H1 (cell line): ENCODE measurements around the gene ASXL1. TPM values are rescaled to one million over a fixed set of nuclear protein-coding genes. Genes with fewer than 3 reads are reported as not detected.

ENCODE experiments used
- CTCF ChIA-PET: fragments of 300-600 bp; sonication (Branson Sonifier 250); formaldehyde crosslinking; loops from one replicate; lab custom pipeline; 2021; ENCODE audit not compliant: partially characterized antibody; lab: Charles Lee
- POLR2A ChIA-PET: fragments of 300-600 bp; sonication (Branson Sonifier 250); formaldehyde crosslinking; loops from one replicate; lab custom pipeline; 2021; ENCODE audit warnings: inconsistent platforms; ENCODE audit not compliant: partially characterized antibody; lab: Charles Lee
- DNase-seq, 2 experiments: peaks; one replicate each; pipeline versions ENCODE4 v3.0.0 to v3.0.0-alpha.2; 2010 to 2022; ENCODE audit warnings: low spot score in 2 of 2, low read depth in 1 of 2, mixed read lengths in 1 of 2
- FAIRE-seq: peaks from 2 replicates; lab custom pipeline; 2011; peaks lifted over from hg19 to GRCh38; lab: Jason Lieb, UNC
- H2AFZ ChIP-seq: 2 replicates; pipeline ENCODE4 v1.8.1; 2012; ENCODE audit warnings: low read length, inconsistent platforms
- H2AK5ac ChIP-seq: 2 replicates; pipeline ENCODE4 v1.6.1; 2013; ENCODE audit warnings: low read depth, low read length
- H2BK120ac ChIP-seq: replicated peaks from 2 replicates; pipeline ENCODE3; 2013; ENCODE audit warnings: low read depth, low read length, inconsistent platforms
- H2BK12ac ChIP-seq: 2 replicates; pipeline ENCODE4 v1.6.1; 2013; ENCODE audit warnings: low read depth, low read length
- H2BK15ac ChIP-seq: 2 replicates; pipeline ENCODE4 v1.6.1; 2013; ENCODE audit warnings: low read length
- H2BK20ac ChIP-seq: 2 replicates; pipeline ENCODE4 v1.6.1; 2013; ENCODE audit warnings: low read length
- H2BK5ac ChIP-seq: 2 replicates; pipeline ENCODE4 v1.6.1; 2013; ENCODE audit warnings: low read depth, low read length
- H3K14ac ChIP-seq: 2 replicates; pipeline ENCODE4 v1.6.1; 2013; ENCODE audit warnings: inconsistent platforms; ENCODE audit not compliant: insufficient read length
- H3K18ac ChIP-seq: 2 replicates; pipeline ENCODE4 v1.6.1; 2013; ENCODE audit warnings: low read length; ENCODE audit errors: extremely low read depth
- H3K23ac ChIP-seq: 2 replicates; pipeline ENCODE4 v1.6.1; 2013; ENCODE audit warnings: inconsistent platforms; ENCODE audit not compliant: insufficient read length
- H3K23me2 ChIP-seq: 2 replicates; pipeline ENCODE4 v1.6.1; 2013; ENCODE audit warnings: low read depth, low read length
- H3K27ac ChIP-seq: 2 replicates; pipeline ENCODE4 v1.6.1; 2011; ENCODE audit warnings: low read depth, low read length, inconsistent platforms
- H3K27me3 ChIP-seq, 4 experiments: replicated peaks in 1 of 4; 1 replicate in 1 of 4; 2 replicates in 3 of 4; pipeline versions ENCODE4 v1.6.1 to v1.8.1; 2011 to 2013; ENCODE audit warnings: low read length in 3 of 4, mild to moderate bottlenecking in 3 of 4, inconsistent platforms in 2 of 4, mixed read lengths in 2 of 4, moderate library complexity in 1 of 4; ENCODE audit not compliant: control insufficient read depth in 3 of 4, insufficient read depth in 3 of 4; ENCODE audit errors: extremely low read depth in 1 of 4
- H3K36me3 ChIP-seq, 4 experiments: 2 replicates each; pipeline versions ENCODE4 v1.6.1 to v1.8.1; 2011 to 2013; ENCODE audit warnings: mild to moderate bottlenecking in 4 of 4, low read length in 3 of 4, moderate library complexity in 2 of 4, control low read depth in 1 of 4, inconsistent platforms in 1 of 4; ENCODE audit not compliant: insufficient read depth in 4 of 4, control insufficient read depth in 2 of 4
- H3K4ac ChIP-seq: replicated peaks from 2 replicates; pipeline ENCODE3; 2013; ENCODE audit warnings: low read length, low read depth, mixed read lengths, inconsistent platforms; ENCODE audit not compliant: insufficient read length
- H3K4me1 ChIP-seq, 4 experiments: replicated peaks in 1 of 4; 1 replicate in 1 of 4; 2 replicates in 3 of 4; pipeline versions ENCODE4 v1.6.1 to v1.8.1; 2011 to 2013; ENCODE audit warnings: low read length in 3 of 4, inconsistent platforms in 2 of 4, mixed read lengths in 1 of 4; ENCODE audit not compliant: insufficient read depth in 4 of 4, control insufficient read depth in 3 of 4
- H3K4me2 ChIP-seq, 2 experiments: 2 replicates each; pipeline versions ENCODE4 v1.6.1 to v1.8.1; 2011 to 2013; ENCODE audit warnings: low read depth in 2 of 2, low read length in 2 of 2, control low read depth in 1 of 2, inconsistent platforms in 1 of 2, mild to moderate bottlenecking in 1 of 2; ENCODE audit not compliant: insufficient read depth in 1 of 2
- H3K4me3 ChIP-seq, 4 experiments: fragments of 200-600, 300-600 bp in 1 of 4; sonication (generic), shearing (Covaris generic), sonication (Bioruptor Twin) in 1 of 4; 2 replicates each; pipeline versions ENCODE4 v1.5.1 to v1.8.1; 2011 to 2016; ENCODE audit warnings: low read length in 4 of 4, low read depth in 3 of 4, control low read depth in 2 of 4, inconsistent platforms in 2 of 4, mild to moderate bottlenecking in 2 of 4, mixed read lengths in 1 of 4, moderate library complexity in 1 of 4; ENCODE audit not compliant: insufficient read depth in 2 of 4; ENCODE audit errors: extremely low read depth in 1 of 4
- H3K56ac ChIP-seq: replicated peaks from 2 replicates; pipeline ENCODE3; 2013; ENCODE audit warnings: low read depth, mild to moderate bottlenecking, mixed read lengths, low read length, inconsistent platforms; ENCODE audit not compliant: insufficient read length
- H3K79me1 ChIP-seq: 2 replicates; pipeline ENCODE4 v1.6.1; 2013; ENCODE audit warnings: low read depth, low read length, control low read depth
- H3K79me2 ChIP-seq, 2 experiments: 2 replicates each; pipeline versions ENCODE4 v1.6.1 to v1.8.1; 2012 to 2013; ENCODE audit warnings: low read length in 2 of 2, mild to moderate bottlenecking in 2 of 2, inconsistent platforms in 1 of 2; ENCODE audit not compliant: insufficient read depth in 2 of 2, control insufficient read depth in 1 of 2
- H3K9ac ChIP-seq, 4 experiments: replicated peaks in 1 of 4; 1 replicate in 1 of 4; 2 replicates in 3 of 4; pipeline versions ENCODE4 v1.6.1 to v1.8.1; 2011 to 2013; ENCODE audit warnings: low read depth in 3 of 4, low read length in 3 of 4, control low read depth in 2 of 4, mild to moderate bottlenecking in 2 of 4, moderate library complexity in 2 of 4, inconsistent platforms in 1 of 4; ENCODE audit errors: extremely low read depth in 1 of 4
- H3K9me3 ChIP-seq, 2 experiments: 2 replicates each; pipeline versions ENCODE4 v1.6.1 to v1.8.1; 2012 to 2013; ENCODE audit warnings: mild to moderate bottlenecking in 2 of 2, moderate library complexity in 2 of 2, control low read depth in 1 of 2, inconsistent platforms in 1 of 2, low read depth in 1 of 2, low read length in 1 of 2, mixed read lengths in 1 of 2; ENCODE audit not compliant: insufficient read depth in 2 of 2
- H4K20me1 ChIP-seq, 2 experiments: replicated peaks in 1 of 2; 2 replicates each; pipeline versions ENCODE3 to v1.8.1; 2011 to 2013; ENCODE audit warnings: inconsistent platforms in 2 of 2, low read length in 2 of 2, mild to moderate bottlenecking in 1 of 2; ENCODE audit not compliant: insufficient read depth in 2 of 2, control insufficient read depth in 1 of 2
- H4K5ac ChIP-seq: 2 replicates; pipeline ENCODE4 v1.6.1; 2013; ENCODE audit warnings: low read length, low read depth, mixed read lengths, inconsistent platforms; ENCODE audit not compliant: insufficient read length
- H4K8ac ChIP-seq: 2 replicates; pipeline ENCODE4 v1.8.0; 2013; ENCODE audit warnings: mild to moderate bottlenecking, moderate library complexity, low read length, inconsistent platforms; ENCODE audit not compliant: insufficient read depth; ENCODE audit errors: extremely low read depth
- H4K91ac ChIP-seq: replicated peaks from 2 replicates; pipeline ENCODE3; 2013; ENCODE audit warnings: low read length, mixed read lengths, inconsistent platforms; ENCODE audit not compliant: insufficient read length
- E2F6 ChIP-seq: IDR thresholded peaks from 2 replicates; pipeline ENCODE4 v1.6.1; 2012; ENCODE audit warnings: inconsistent platforms
- EGR1 ChIP-seq: IDR thresholded peaks from 2 replicates; pipeline ENCODE4 v1.6.1; 2011; ENCODE audit warnings: low read depth, low read length, borderline replicate concordance
- MAX ChIP-seq: IDR thresholded peaks from 2 replicates; pipeline ENCODE4 v1.6.1; 2012; ENCODE audit warnings: inconsistent platforms
- NRF1 ChIP-seq: IDR thresholded peaks from 2 replicates; pipeline ENCODE4 v1.6.1; 2011; ENCODE audit warnings: mild to moderate bottlenecking, low read depth, low read length, improper control_type of control experiment
- POU5F1 ChIP-seq: IDR thresholded peaks from 2 replicates; pipeline ENCODE4 v1.6.1; 2011; ENCODE audit warnings: low read depth, mild to moderate bottlenecking, low read length, moderate library complexity
- RAD21 ChIP-seq, 2 experiments: IDR thresholded peaks in 1 of 2; conservative IDR thresholded peaks in 1 of 2; 2 replicates each; pipeline ENCODE4 v1.6.1; 2011; ENCODE audit warnings: low read depth in 2 of 2, low read length in 2 of 2, improper control_type of control experiment in 1 of 2, inconsistent platforms in 1 of 2, mild to moderate bottlenecking in 1 of 2, moderate library complexity in 1 of 2
- RNF2 ChIP-seq: fragments of 200-900, 300-1000 bp; sonication (generic); IDR thresholded peaks from 2 replicates; pipeline ENCODE4 v1.7.1; 2016; ENCODE audit warnings: borderline replicate concordance, low read depth, mild to moderate bottlenecking, antibody characterized with exemption, low read length; ENCODE audit not compliant: poor library complexity, severe bottlenecking; ENCODE audit errors: missing control alignments
- SIRT6 ChIP-seq: IDR thresholded peaks from one replicate; pipeline ENCODE4 v1.7.1; 2012; ENCODE audit warnings: low read length, inconsistent platforms
- TAF1 ChIP-seq: IDR thresholded peaks from 2 replicates; pipeline ENCODE4 v1.6.1; 2011; ENCODE audit warnings: mild to moderate bottlenecking, low read depth, low read length
- TEAD4 ChIP-seq: IDR thresholded peaks from 2 replicates; pipeline ENCODE4 v1.6.1; 2012; ENCODE audit warnings: low read depth, low read length, inconsistent platforms, mixed read lengths
- WGBS, 2 experiments: shearing (Covaris generic) in 1 of 2; methylation state at CpG; one replicate each; pipeline versions ENCODE4 v1.1.6 to v1.1.7; 2013 to 2015; ENCODE audit warnings: low lambda C conversion rate in 2 of 2, mixed read lengths in 2 of 2, inconsistent platforms in 1 of 2, low coverage in 1 of 2, missing lambda C conversion rate in 1 of 2; ENCODE audit not compliant: insufficient replicate concordance in 2 of 2, insufficient coverage in 1 of 2, insufficient read length in 1 of 2; ENCODE audit errors: extremely low coverage in 1 of 2, missing lambda C conversion rate in 1 of 2; 5-methylcytosine and 5-hydroxymethylcytosine counted together
- polyA plus RNA-seq, 7 experiments: library from polyadenylated mRNA; depleted of rRNA in 3 of 7; stranded (reverse) in 5 of 7; unstranded in 2 of 7; fragments of >200 nt in 5 of 7; fragments of 200-250 nt in 2 of 7; gene quantifications; 1 replicate in 5 of 7; 2 replicates in 1 of 7; 4 replicates in 1 of 7; pipeline versions ENCODE4 v1.2.1 to v1.2.3, GENCODE V29; 2011 to 2013; ENCODE audit warnings: missing spikeins in 2 of 7, mixed read lengths in 2 of 7
- total RNA-seq: library from RNA; stranded (reverse); fragmentation: NEBNext Ultra II Directional; extraction: Animal tissue kit (Norgen Biotek cat#: 25700); gene quantifications from 2 replicates; pipeline ENCODE4 v1.2.1, GENCODE V29; 2021

The ASXL1 gene
- total and polyA plus RNA-seq, 2 of the 8 experiments (the other 6 are each of a cell fraction or from before 2014, with no cell fraction given): 10.6 to 26.5 TPM

GRCh38 chr20:32455901-32456701 is 98.0 kb downstream of the ASXL1 start:
- Histone ChIP-seq H3K23ac (no peak overlapping the region), H3K18ac (peak overlapping the region; percentile 48), H3K9ac (no peak overlapping the region), H2BK20ac (no peak overlapping the region), H2BK120ac (no peak overlapping the region), H3K27ac (no peak overlapping the region), H4K5ac (no peak overlapping the region), H2BK5ac (peak overlapping the region; percentile 40; the same call in 1 of the 2 replicates), H3K14ac (no peak overlapping the region), H2BK15ac (0 out of 2 replicates have a peak overlapping the region, but pooled peaks have one; percentile 29), H2BK12ac (no peak overlapping the region), H3K4me3 (peak overlapping the region in 1 of 4 experiments; percentile 61; a peak in 3 of 8 replicates), H3K4me1 (peaks cover 0 to 16% (median 12%) of the 10 kb centered on the region in 4 experiments; a peak in 6 of 7 replicates), H3K79me2 (no peaks in the 10 kb centered on the region), H2AFZ (no peak overlapping the region), H3K9me3 (no peaks in the 10 kb centered on the region), H3K27me3 (no peaks in the 10 kb centered on the region), H4K8ac (no peak overlapping the region; the same call in 1 of the 2 replicates), H4K20me1 (peaks cover 6 to 21% of the 10 kb centered on the region in 2 experiments), H4K91ac (no peak overlapping the region), H3K4ac (no peak overlapping the region), H3K36me3 (peaks cover 8 to 23% (median 17%) of the 10 kb centered on the region in 4 experiments; a peak in 5 of 8 replicates), H3K56ac (no peak overlapping the region), H3K4me2 (peak overlapping the region; percentile 82 to 93; a peak in 3 of 4 replicates), H2AK5ac (no peak overlapping the region), H3K79me1 (no peaks in the 10 kb centered on the region; the same call in 1 of the 2 replicates), H3K23me2 (peaks cover 2% of the 10 kb centered on the region; the same call in 1 of the 2 replicates)
- ChIA-PET CTCF (interaction anchor here (0.6 to 2.8 kb wide), 17 partner anchors 8 to 407 kb away, joined by 3 to 19 read pairs (median 5); no protein-coding TSS in a partner anchor), POLR2A (interaction anchor here (0.6 to 1.0 kb wide), 3 partner anchors 15 to 608 kb away, joined by 3 read pairs; no protein-coding TSS in a partner anchor)
- WGBS, 2 experiments: 89% methylated on average over 33 of the region's 35 CpGs; no CpG with 5 or more reads in 1 of the 2 experiments
- FAIRE-seq (no peak), DNase-seq (no peak)
- TF ChIP-seq TAF1 (no peak), MAX (no peak), SIRT6 (no peak), E2F6 (no peak), RAD21 (IDR thresholded peaks at IDR 0.05 in 1 of 2, conservative IDR thresholded peaks at IDR 0.05 in 1 of 2; ENCODE audit: low read depth in 2 of 2, low read length in 2 of 2) (no peak), POU5F1 (no peak), TEAD4 (no peak), EGR1 (no peak), NRF1 (no peak), RNF2 (no peak)
